GM23248 (cell line): ENCODE results near the gene RIN2. TPM values are rescaled to one million over a fixed set of nuclear protein-coding genes. Genes with fewer than 3 reads are reported as not detected.

Experiments
- DNase-seq: peaks from one replicate; pipeline ENCODE4 v3.0.0-alpha.2; 2015
- H2AFZ ChIP-seq: fragments of 200-600 bp; sonication (generic); 2 replicates; pipeline ENCODE4 v1.6.1; 2016; ENCODE audit warnings: antibody characterized with exemption
- H3F3A ChIP-seq: fragments of 200-600 bp; sonication (generic); 2 replicates; pipeline ENCODE4 v1.6.1; 2016; ENCODE audit warnings: mild to moderate bottlenecking, antibody characterized with exemption, mixed run types; ENCODE audit not compliant: insufficient read depth
- H3K27ac ChIP-seq: fragments of 200-600 bp; sonication (generic); 2 replicates; pipeline ENCODE4 v1.5.1; 2016; ENCODE audit warnings: mild to moderate bottlenecking
- H3K27me3 ChIP-seq: fragments of 200-600 bp; sonication (generic); replicated peaks from 2 replicates; pipeline ENCODE4 v1.6.1; 2016; ENCODE audit warnings: mild to moderate bottlenecking; ENCODE audit not compliant: insufficient read depth
- H3K36me3 ChIP-seq: fragments of 200-600 bp; sonication (generic); 2 replicates; pipeline ENCODE4 v1.6.1; 2016; ENCODE audit warnings: low read depth, mild to moderate bottlenecking
- H3K4me1 ChIP-seq: fragments of 200-600 bp; sonication (generic); 2 replicates; pipeline ENCODE4 v1.6.1; 2016; ENCODE audit warnings: mild to moderate bottlenecking; ENCODE audit not compliant: insufficient read depth
- H3K4me2 ChIP-seq: fragments of 200-600 bp; sonication (generic); one replicate; pipeline ENCODE4 v1.6.1; 2016; ENCODE audit warnings: mild to moderate bottlenecking; ENCODE audit not compliant: unreplicated experiment
- H3K4me3 ChIP-seq: fragments of 200-600 bp; sonication (generic); 2 replicates; pipeline ENCODE4 v1.5.1; 2016; ENCODE audit warnings: mild to moderate bottlenecking
- H3K79me2 ChIP-seq: fragments of 200-600 bp; sonication (generic); 2 replicates; pipeline ENCODE4 v1.6.1; 2016; ENCODE audit warnings: mild to moderate bottlenecking; ENCODE audit not compliant: insufficient read depth
- H3K9ac ChIP-seq: fragments of 200-600 bp; sonication (generic); 2 replicates; pipeline ENCODE4 v1.6.1; 2016; ENCODE audit warnings: mild to moderate bottlenecking
- H3K9me2 ChIP-seq: fragments of 200-600 bp; sonication (generic); 2 replicates; pipeline ENCODE4 v1.6.1; 2016; ENCODE audit warnings: mixed run types, mild to moderate bottlenecking, moderate library complexity; ENCODE audit not compliant: insufficient read depth
- H3K9me3 ChIP-seq: fragments of 200-600 bp; sonication (generic); one replicate; pipeline ENCODE4 v1.6.1; 2017; ENCODE audit warnings: low read depth
- H4K20me1 ChIP-seq: fragments of 200-600 bp; sonication (generic); 2 replicates; pipeline ENCODE4 v1.6.0; 2016; ENCODE audit not compliant: insufficient read depth
- EZH2 ChIP-seq: fragments of 200-600 bp; sonication (generic); IDR thresholded peaks from 2 replicates; pipeline ENCODE4 v1.6.1; 2018; ENCODE audit warnings: antibody characterized with exemption, mild to moderate bottlenecking; ENCODE audit not compliant: insufficient read depth, poor library complexity, severe bottlenecking
- EZH2phosphoT487 ChIP-seq: fragments of 200-600 bp; sonication (generic); IDR thresholded peaks from 2 replicates; pipeline ENCODE4 v1.6.1; 2018; ENCODE audit warnings: antibody characterized with exemption, moderate library complexity, mild to moderate bottlenecking, low read depth; ENCODE audit not compliant: insufficient read depth
- in situ Hi-C: fragments of 300-500 bp; cut with MboI; formaldehyde crosslinking; loops from 2 replicates; pipeline ENCODE4 v1.15.0; 2020
- polyA plus RNA-seq: library from polyadenylated mRNA; unstranded; fragments of >200 nt; fragmentation: Nextera tagmentation; extraction: Ambion mirVana; gene quantifications from 2 replicates; pipeline ENCODE4 v1.2.1, GENCODE V29; 2016
- total RNA-seq: library from RNA; depleted of rRNA; stranded (reverse); fragments of >200 nt; shearing (Covaris generic); gene quantifications from 2 replicates; pipeline ENCODE4 v1.2.3, GENCODE V29; 2014

RIN2 gene
- total and polyA plus RNA-seq, 2 experiments from 2014 or later = 45.3 to 48.0 TPM

- Histone ChIP-seq H4K20me1 (no peaks in the 10 kb centered on the region), H3K9ac (no peak overlapping the region), H3K9me3 (no peaks in the 10 kb centered on the region), H2AFZ (no peak overlapping the region), H3K4me2 (no peak overlapping the region), H3F3A (peaks cover 11% of the 10 kb centered on the region), H3K27me3 (no peaks in the 10 kb centered on the region), H3K9me2 (no peaks in the 10 kb centered on the region), H3K27ac (no peak overlapping the region), H3K4me1 (peaks cover 18% of the 10 kb centered on the region), H3K4me3 (no peak overlapping the region), H3K36me3 (no peaks in the 10 kb centered on the region), H3K79me2 (no peaks in the 10 kb centered on the region; the same call in 1 of the 2 replicates)
- no peak for DNase-seq
- no peak for TF ChIP-seq EZH2phosphoT487
- TF ChIP-seq EZH2 = no peak
- in situ Hi-C loops = no loop called here
Observed at GRCh38 chr20:19807191-19807945, 49.3 kb downstream of the RIN2 start.
